CD4-positive, alpha-beta T cell treated with Interleukin-17A for 4 hours (primary cell): ENCODE measurements around the gene RALGDS.

Source experiments
- DNase-seq: peaks from one replicate; pipeline ENCODE4 v3.0.0-alpha.2; 2020; ENCODE audit warnings: mixed read lengths

RALGDS gene

GRCh38 chr9:133133681-133134387 is 12.8 kb upstream of the RALGDS start:
- DNase-seq, result peak; percentile 90

GRCh38 chr9:133132174-133132573 is 11.1 kb upstream of the RALGDS start:
- DNase-seq, result no peak

GRCh38 chr9:133131506-133131905 is 10.5 kb upstream of the RALGDS start:
- no peak for DNase-seq

DNA sequence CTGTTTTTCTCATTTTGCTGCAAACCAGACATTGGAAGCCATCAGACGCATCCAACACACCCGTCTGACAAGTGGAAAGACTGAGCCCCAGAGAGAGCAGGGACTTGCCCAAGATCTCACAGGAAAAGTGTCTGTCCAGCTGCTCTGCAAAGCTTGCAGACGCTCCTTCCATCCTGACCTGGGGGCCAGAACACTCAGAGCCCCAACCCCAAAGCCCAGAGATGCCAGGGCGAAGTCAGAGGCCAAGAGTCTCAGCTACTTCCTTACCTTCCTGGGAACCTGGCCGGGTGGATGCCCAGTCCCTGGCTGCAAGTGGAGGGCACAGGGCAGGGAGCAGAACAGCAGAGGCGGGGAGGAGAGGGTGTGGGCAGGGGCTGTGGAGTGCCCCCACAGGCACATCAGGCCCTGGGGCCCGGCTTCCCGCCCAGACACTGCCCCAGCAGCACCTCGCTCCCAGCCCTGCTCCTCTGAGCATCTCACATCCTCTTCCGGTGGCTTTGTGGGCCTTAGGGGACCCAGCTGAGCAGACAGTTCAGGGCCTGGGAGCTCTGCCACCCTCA is 9.7 kb upstream of the RALGDS start:
- DNase-seq, result peak; percentile 77

DNA sequence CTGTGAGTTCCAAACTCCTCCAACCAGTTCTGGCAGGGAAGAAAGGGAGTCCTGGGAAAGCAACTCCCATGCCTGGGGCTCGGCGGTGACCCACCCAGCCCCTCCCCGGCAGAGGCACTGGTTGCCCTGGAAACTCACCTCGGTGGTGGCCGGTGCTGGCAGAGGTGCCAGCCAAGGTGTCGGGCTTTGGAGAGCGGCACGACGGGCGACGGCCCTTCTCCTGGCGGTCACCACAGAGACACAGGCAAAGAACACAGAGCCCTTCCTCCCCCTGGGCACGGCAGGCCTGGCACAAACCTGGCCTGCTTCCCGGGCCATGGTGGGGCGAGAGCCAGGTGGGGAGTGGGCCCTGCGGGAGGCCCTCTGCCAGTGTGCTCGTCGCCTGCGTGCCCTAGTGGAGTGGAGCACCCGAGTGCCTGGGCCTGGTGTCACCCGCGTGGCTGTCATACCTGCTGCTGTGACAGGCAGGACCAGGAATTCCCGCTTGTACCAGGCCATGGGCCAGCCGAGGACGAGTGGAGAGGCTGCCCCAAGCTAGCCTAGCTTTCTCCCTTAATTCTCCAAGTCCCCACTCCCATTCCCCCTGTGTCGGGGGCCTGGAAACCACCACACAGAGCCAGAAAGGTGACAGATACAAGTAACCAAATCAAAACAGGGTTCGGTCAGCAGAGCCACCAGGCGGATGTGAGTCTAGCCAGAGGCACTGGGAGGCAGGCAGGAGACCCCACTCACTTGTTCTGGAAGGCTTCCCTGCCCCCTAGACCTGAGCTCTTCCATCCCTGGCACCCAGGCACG is 8.2 kb upstream of the RALGDS start:
- no peak for DNase-seq

GRCh38 chr9:133128152-133128551 is 7.1 kb upstream of the RALGDS start:
- DNase-seq, result no peak

DNA sequence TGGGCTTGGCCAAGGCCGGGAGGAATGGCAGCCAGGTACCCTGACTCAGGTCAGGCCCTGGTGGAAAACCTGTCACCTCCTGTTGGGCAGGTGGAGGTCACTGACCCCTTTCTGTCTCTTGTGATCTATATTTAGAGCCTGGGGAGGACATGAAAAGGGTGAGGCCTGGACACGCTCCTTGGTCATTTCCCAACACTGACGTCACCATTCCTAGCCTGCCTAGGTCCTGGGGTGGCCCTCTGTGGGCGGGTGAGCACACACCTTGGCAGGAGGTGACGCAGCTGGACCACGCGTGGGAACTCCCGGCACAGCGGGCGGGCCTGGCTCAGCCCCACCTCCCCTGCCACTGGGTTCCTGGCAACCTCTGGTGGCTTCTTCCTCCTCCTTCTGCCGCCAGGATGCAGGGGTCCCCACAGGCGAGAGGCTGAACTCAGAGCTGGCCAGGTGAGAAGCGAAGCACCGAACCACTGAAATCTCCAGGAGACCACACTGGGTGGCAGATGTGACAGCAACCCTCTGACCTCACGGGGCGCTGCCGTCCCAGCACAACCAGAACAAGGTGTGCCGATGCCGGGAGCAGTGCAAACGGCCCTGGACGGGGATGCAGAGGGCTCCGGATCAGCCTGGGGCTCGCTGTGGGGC is 6.4 kb upstream of the RALGDS start:
- DNase-seq, result peak; percentile 57

DNA sequence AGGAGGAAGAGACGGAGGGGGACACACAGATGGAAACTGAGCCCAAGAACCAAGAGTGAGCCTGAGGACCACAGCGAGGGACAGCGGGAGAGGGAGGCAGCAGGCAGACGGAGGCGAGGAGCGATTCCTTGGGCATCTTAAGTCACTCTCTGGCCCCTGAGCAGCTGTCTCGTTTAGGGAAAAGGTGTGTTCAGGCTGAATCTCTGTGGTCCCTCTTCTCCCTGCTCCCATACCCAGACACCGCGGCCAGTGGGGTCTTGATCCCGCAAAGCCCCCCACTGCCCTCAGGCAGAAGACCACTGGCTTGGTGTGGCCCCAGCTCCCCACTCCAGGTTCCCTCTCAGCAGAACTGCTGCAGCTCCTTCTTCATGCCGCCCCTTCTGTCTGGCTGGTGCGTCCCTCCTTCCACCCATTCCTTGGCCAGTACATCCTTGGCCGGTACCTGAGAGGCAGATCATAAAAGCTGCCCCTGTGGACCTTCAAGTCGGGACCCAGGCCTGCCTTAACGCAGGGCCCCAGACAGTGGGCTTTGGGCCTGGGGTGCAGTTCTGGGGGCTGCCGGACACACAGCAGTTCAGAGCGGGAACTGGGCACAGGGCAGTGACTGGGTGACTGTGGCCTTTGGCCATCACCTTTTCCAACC is 5.8 kb upstream of the RALGDS start:
- no peak for DNase-seq

- DNase-seq, result peak; percentile 48
Measured at GRCh38 chr9:133125941-133126696, 5.1 kb upstream of the RALGDS start.

DNA sequence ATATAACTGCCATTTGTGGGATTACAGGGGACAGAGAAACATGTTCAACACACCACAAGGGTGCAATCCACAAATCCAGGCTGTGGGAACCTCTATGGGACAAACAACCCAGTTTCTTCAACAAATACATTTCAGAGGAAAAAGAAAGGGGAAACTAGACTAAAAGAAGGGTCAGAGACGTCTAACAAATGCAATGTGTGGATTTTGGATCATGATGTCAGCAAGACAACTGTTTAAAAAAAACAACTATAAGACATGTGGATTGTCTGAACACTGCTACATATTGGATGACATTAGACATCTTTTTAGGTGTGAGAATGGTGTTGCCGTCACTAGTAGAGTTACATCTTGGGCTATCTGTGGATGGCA is 3.9 kb upstream of the RALGDS start:
- DNase-seq, result no peak

DNA sequence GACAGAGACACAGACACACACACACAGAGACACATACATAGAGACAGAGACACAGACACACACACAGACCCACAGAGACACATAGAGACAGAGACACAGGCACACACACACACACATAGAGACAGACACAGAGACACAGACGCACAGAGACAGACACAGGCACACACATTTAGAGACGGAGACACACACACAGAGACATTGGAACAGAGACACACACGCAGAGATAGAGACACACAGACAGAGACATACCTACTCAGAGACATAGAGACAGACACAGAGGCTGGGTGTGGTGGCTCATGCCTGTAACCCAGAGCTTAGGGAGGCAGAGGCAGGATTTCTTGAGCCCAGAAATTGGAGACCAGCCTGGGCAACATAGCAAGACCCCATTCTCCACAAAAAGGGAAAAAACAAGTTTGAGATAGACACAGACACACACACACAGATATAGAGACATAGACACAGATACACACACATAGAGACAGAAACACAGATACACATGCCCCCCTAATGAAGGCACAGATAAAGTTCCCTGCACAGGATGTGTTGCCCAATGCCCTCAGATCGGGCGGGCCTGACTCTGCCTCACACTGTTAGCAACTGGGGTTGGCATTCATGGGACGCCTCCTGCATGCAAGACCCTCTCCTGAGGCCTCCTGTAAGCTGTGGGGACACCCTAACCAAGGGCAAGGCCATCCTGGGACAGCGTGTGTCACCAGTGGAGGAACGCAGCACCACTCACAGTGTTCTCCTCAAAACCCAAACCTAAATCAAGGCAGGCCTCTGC is 3.3 kb upstream of the RALGDS start:
- DNase-seq, result no peak

DNA sequence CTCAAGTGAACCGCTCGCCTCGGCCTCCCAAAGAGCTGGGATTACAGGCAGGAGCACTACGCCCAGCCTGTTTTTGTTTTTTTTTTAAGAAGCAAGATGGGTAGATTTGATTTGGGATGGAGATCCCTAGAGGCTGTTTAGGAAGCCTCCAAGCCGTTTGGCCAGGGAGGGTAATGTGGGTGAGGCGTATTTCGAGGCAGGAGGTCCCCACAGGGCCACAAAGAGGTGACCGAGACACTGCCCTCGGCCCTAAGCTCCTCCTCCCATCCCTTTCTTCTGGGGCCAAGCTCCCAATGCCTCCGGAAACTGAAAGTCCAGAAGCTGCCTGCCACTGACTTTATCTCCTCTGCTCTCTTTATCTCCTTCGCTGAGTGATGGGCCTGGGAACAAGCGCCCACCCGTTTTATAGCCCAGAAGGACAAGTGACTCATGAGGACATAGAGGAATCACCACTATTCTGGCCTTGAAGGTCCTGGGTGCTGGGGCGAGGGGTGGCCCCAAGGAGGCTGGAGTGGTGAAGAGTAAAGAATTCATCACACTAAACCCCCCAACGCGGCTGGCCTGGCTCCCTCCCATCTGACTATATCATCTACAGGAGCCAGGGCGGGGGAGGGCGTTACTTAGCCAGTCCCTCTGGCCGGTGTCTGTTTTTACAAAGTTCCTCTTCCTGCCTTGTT is 2.0 kb upstream of the RALGDS start:
- DNase-seq, result no peak

- DNase-seq, result no peak
Measured at GRCh38 chr9:133122605-133122934, 1.5 kb upstream of the RALGDS start.

- DNase-seq, result peak; percentile 39
Measured at GRCh38 chr9:133121915-133122550, 993 bp upstream of the RALGDS start.

GRCh38 chr9:133120501-133121197 is 391 bp downstream of the RALGDS start:
- no peak for DNase-seq

- no peak for DNase-seq
Measured at GRCh38 chr9:133119846-133120500, 1.1 kb downstream of the RALGDS start.

GRCh38 chr9:133119103-133119845 is 1.8 kb downstream of the RALGDS start:
- no peak for DNase-seq

GRCh38 chr9:133118568-133118967 is 2.5 kb downstream of the RALGDS start:
- no peak for DNase-seq

DNA sequence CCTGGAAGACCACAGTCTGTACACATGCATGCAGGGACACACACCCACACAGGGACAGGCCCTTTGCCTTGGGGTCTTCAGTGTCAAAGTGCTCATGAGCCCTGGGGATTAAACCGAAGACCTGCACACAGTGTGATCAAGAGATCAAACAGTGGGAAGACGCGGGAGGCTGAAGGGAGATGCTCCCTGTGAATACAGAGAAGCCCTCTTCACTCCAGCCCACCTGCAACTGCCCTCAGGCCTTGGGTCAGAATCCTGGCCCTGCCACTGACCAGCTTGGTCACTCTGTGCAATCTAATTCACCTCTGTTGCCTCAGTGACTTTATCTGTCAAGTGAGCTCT is 2.9 kb downstream of the RALGDS start:
- peak; percentile 2 for DNase-seq
